GM12874 (cell line): ENCODE data around the gene PRSS57.

Experiments used
- CTCF ChIP-seq: IDR thresholded peaks from 2 replicates; pipeline ENCODE4 v1.5.1; 2011; ENCODE audit warnings: low read depth, mild to moderate bottlenecking, control low read depth, low read length, moderate library complexity; ENCODE audit not compliant: insufficient read depth

The PRSS57 gene

DNA sequence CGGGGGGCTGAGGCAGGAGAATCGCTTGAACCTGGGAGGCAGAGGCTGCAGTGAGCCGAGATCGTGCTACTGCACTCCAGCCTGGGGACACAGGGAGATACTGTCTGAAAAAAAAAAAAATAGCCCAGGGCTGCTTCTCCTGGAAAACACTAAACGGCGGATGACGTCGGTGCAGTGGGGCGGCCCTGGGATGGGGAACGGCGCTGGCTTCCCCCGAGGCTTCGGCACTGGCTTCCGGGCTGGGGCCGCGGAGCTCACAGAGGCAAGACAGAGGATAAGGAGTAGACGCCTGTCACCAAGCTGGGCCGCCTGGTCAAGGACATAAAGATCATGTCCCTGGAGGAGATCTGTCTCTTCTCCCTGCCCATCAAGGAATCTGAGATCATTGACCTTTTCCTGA lies 5.0 kb downstream of the PRSS57 start:
- TF ChIP-seq CTCF, result no peak

GRCh38 chr19:688992-689391 lies 6.3 kb downstream of the PRSS57 start:
- TF ChIP-seq CTCF, result no peak

DNA sequence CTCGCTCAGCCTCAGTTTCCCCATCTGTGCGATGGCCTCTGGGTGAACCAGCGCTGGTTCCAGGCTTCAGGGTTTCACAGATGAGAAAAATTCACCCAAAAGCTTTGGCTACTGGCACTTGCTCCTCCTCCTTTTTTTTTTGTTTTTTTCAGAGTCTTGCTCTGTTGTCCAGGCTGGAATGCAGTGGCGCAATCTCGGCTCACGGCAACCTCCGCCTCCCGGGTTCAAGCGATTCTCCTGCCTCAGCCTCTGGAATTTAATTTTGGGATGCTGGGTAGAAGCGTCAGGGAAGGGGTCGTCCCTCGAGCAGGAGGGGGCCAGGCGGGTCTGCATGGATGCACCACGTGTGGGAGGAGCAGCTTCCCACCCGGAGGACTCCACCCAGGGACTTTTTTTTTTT lies 7.0 kb downstream of the PRSS57 start:
- no peak for TF ChIP-seq CTCF

GRCh38 chr19:687569-688166 lies 7.6 kb downstream of the PRSS57 start:
- no peak for TF ChIP-seq CTCF

- no peak for TF ChIP-seq CTCF
Measured at GRCh38 chr19:686589-687297, 8.5 kb downstream of the PRSS57 start.

DNA sequence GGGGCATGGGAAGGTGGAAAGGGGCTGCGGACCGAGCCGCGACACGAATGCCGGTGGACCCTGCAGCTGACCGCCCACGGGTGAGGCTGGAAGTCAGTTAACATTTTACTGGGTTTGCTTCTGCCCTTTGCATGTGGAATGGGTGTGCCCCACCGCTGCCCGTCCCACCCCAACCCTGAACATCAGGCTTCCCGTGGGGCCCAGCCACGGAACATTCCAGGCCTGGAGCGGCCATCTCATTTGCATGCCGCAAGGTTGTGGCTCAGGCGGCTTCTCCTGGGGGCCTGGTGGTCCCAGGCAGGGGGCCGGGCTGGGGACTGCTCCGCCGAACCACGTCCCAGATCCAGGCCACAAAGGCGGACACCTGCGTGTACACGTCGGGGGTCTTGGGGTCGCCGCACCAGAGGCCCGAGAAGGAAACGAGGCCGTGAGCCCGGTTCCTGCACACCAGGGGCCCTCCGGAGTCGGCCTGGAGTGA lies 9.8 kb downstream of the PRSS57 start:
- no peak for TF ChIP-seq CTCF

- no peak for TF ChIP-seq CTCF
Measured at GRCh38 chr19:682678-683320, 12.5 kb downstream of the PRSS57 start.
